22Rv1 (cell line): ENCODE data around the gene LRBA.

Experiments
- CTCF ChIP-seq: fragments of 450-650 bp; IDR thresholded peaks from 2 replicates; pipeline ENCODE4 v1.5.1; 2017; ENCODE audit warnings: mild to moderate bottlenecking
- ZFX ChIP-seq: fragments of 450-650 bp; IDR thresholded peaks from 2 replicates; pipeline ENCODE4 v1.6.1; 2017; ENCODE audit warnings: antibody characterized with exemption, borderline replicate concordance

GRCh38 chr4:150624055-150624454 lies 391.0 kb downstream of the LRBA start:
- no peak for TF ChIP-seq CTCF
- TF ChIP-seq ZFX: no peak
